HepG2 (cell line): ENCODE measurements around the gene NOC2L. TPM values are rescaled to one million over a fixed set of nuclear protein-coding genes. Genes with fewer than 3 reads are reported as not detected.

Experiments used
- ATAC-seq: fragments of 200-7000 bp; cut with Tn5 transposase; 3 replicates; pipeline ENCODE4 v1.9.1; 2020; ENCODE audit warnings: mild to moderate bottlenecking, moderate library complexity
- BruUV-seq: library from RNA; stranded (reverse); fragments of 400-500 nt; replicated peaks from 2 replicates; lab custom pipeline; 2021; lab: Mats Ljungman, UMichigan
- CTCF ChIA-PET: fragments of 300-600 bp; formaldehyde crosslinking; extraction: SDS; loops from one replicate; lab custom pipeline; 2021; ENCODE audit warnings: low total read pairs, inconsistent platforms, low intra/inter-chr PET ratio; lab: Yijun Ruan, JAX
- POLR2A ChIA-PET: fragments of 350-600 bp; sonication (Branson Sonifier 250); formaldehyde crosslinking; loops from one replicate; lab custom pipeline; 2020; ENCODE audit warnings: antibody characterized with exemption, inconsistent platforms; lab: Yijun Ruan, JAX
- DNase-seq: peaks from one replicate; pipeline ENCODE4 v3.0.0-alpha.2; 2015; ENCODE audit warnings: low spot score
- FAIRE-seq: peaks from 3 replicates; lab custom pipeline; 2011; peaks lifted over from hg19 to GRCh38; lab: Jason Lieb, UNC
- H2AFZ ChIP-seq: one replicate; pipeline ENCODE4 v1.6.1; 2011; ENCODE audit warnings: low read length, inconsistent platforms
- H3K27ac ChIP-seq: fragments of 300-600 bp; 3 replicates; pipeline ENCODE4 v1.8.0; 2011; ENCODE audit warnings: mixed run types, mild to moderate bottlenecking, mixed read lengths, low read length, inconsistent platforms; ENCODE audit not compliant: insufficient read depth; ENCODE audit errors: extremely low read length
- H3K27me3 ChIP-seq, 2 experiments: fragments of 200-600 bp in 1 of 2; 2 replicates in 1 of 2; 3 replicates in 1 of 2; pipeline versions ENCODE4 v1.6.0 to v1.8.0; 2011; ENCODE audit warnings: low read length in 2 of 2, mild to moderate bottlenecking in 2 of 2, moderate library complexity in 2 of 2, inconsistent platforms in 1 of 2; ENCODE audit not compliant: insufficient read depth in 2 of 2, control insufficient read depth in 1 of 2
- H3K36me3 ChIP-seq, 2 experiments: fragments of 200-600 bp in 1 of 2; replicated peaks in 1 of 2; 2 replicates in 1 of 2; 3 replicates in 1 of 2; pipeline versions ENCODE4 v1.5.1 to v1.8.0; 2011; ENCODE audit warnings: low read length in 2 of 2, inconsistent platforms in 1 of 2; ENCODE audit not compliant: insufficient read depth in 2 of 2, control insufficient read depth in 1 of 2
- H3K4me1 ChIP-seq: 2 replicates; pipeline ENCODE4 v1.5.1; 2012; ENCODE audit warnings: low read length, inconsistent platforms; ENCODE audit not compliant: insufficient read depth
- H3K4me2 ChIP-seq: 2 replicates; pipeline ENCODE4 v1.6.0; 2011; ENCODE audit warnings: low read depth, low read length, inconsistent platforms
- H3K4me3 ChIP-seq, 3 experiments: fragments of 200-600 bp in 1 of 3; sonication (generic), shearing (Covaris generic) in 1 of 3; replicated peaks in 1 of 3; 2 replicates each; pipeline ENCODE4 v1.5.1; 2011 to 2016; ENCODE audit warnings: low read length in 3 of 3, inconsistent platforms in 2 of 3, low read depth in 2 of 3, mild to moderate bottlenecking in 2 of 3, control low read depth in 1 of 3, mixed read lengths in 1 of 3; ENCODE audit not compliant: insufficient read depth in 1 of 3
- H3K79me2 ChIP-seq: one replicate; pipeline ENCODE4 v1.6.1; 2011; ENCODE audit warnings: low read length, inconsistent platforms; ENCODE audit not compliant: insufficient read depth
- H3K9ac ChIP-seq: 2 replicates; pipeline ENCODE4 v1.6.0; 2011; ENCODE audit warnings: mild to moderate bottlenecking, low read depth, low read length, inconsistent platforms; ENCODE audit not compliant: insufficient read depth
- H3K9me3 ChIP-seq: 2 replicates; pipeline ENCODE4 v1.5.1; 2012; ENCODE audit warnings: mild to moderate bottlenecking, low read length
- H4K20me1 ChIP-seq: 2 replicates; pipeline ENCODE4 v1.6.0; 2011; ENCODE audit warnings: inconsistent platforms, mild to moderate bottlenecking, low read length, moderate library complexity; ENCODE audit not compliant: insufficient read depth
- CENPBD1 ChIP-seq: sonication (generic); formaldehyde crosslinking; IDR thresholded peaks from 2 replicates; pipeline ENCODE4 v1.8.0; 2022; ENCODE audit warnings: missing genetic modification reagents, low read depth, mild to moderate bottlenecking, borderline replicate concordance
- FOXA1 ChIP-seq, 2 experiments: fragments of 450-650 bp in 1 of 2; sonication (generic) in 1 of 2; formaldehyde crosslinking in 1 of 2; IDR thresholded peaks; 2 replicates each; pipeline versions ENCODE4 v1.4.0 to v1.6.1; 2016 to 2020; ENCODE audit warnings: missing genetic modification reagents in 1 of 2
- FOXP1 ChIP-seq, 2 experiments: fragments of 450-650 bp in 1 of 2; IDR thresholded peaks; 2 replicates each; pipeline ENCODE4 v1.6.1; 2017 to 2018; ENCODE audit warnings: antibody characterized with exemption in 1 of 2
- GMEB1 ChIP-seq: sonication (generic); formaldehyde crosslinking; IDR thresholded peaks from 2 replicates; pipeline ENCODE4 v1.5.1; 2020; ENCODE audit warnings: missing genetic modification reagents, mild to moderate bottlenecking, borderline replicate concordance
- HOXA9 ChIP-seq: sonication (generic); formaldehyde crosslinking; IDR thresholded peaks from 2 replicates; pipeline ENCODE4 v1.8.1; 2022; ENCODE audit warnings: missing genetic modification reagents, mild to moderate bottlenecking, moderate library complexity, borderline replicate concordance
- MBD4 ChIP-seq: IDR thresholded peaks from 2 replicates; pipeline ENCODE4 v1.6.1; 2012; ENCODE audit warnings: low read length, inconsistent platforms, borderline replicate concordance
- NBN ChIP-seq: fragments of 450-650 bp; conservative IDR thresholded peaks from 2 replicates; pipeline ENCODE4 v1.6.1; 2017
- NR2F6 ChIP-seq, 2 experiments: IDR thresholded peaks; 2 replicates each; pipeline ENCODE4 v1.6.1; 2016; ENCODE audit warnings: antibody characterized with exemption in 1 of 2, mild to moderate bottlenecking in 1 of 2
- NR3C1 ChIP-seq: sonication (generic); formaldehyde crosslinking; IDR thresholded peaks from 2 replicates; pipeline ENCODE4 v1.4.0; 2020; ENCODE audit warnings: missing genetic modification reagents
- PHF8 ChIP-seq: sonication (generic); formaldehyde crosslinking; IDR thresholded peaks from 2 replicates; pipeline ENCODE4 v1.5.0; 2020; ENCODE audit warnings: missing genetic modification reagents
- ZKSCAN1 ChIP-seq: fragments of 150-350 bp; IDR thresholded peaks from 2 replicates; pipeline ENCODE4 v1.6.1; 2014; ENCODE audit warnings: low read length
- ZNF317 ChIP-seq: sonication (generic); formaldehyde crosslinking; IDR thresholded peaks from 2 replicates; pipeline ENCODE4 v1.5.0; 2020; ENCODE audit warnings: mild to moderate bottlenecking, missing genetic modification reagents
- ZNF513 ChIP-seq: sonication (generic); formaldehyde crosslinking; conservative IDR thresholded peaks from 2 replicates; pipeline ENCODE4 v1.5.0; 2020; ENCODE audit warnings: missing genetic modification reagents
- ZNF563 ChIP-seq: sonication (generic); formaldehyde crosslinking; IDR thresholded peaks from 2 replicates; pipeline ENCODE4 v1.8.0; 2022; ENCODE audit warnings: mild to moderate bottlenecking, moderate library complexity, missing genetic modification reagents
- ZSCAN25 ChIP-seq: sonication (generic); formaldehyde crosslinking; IDR thresholded peaks from 2 replicates; pipeline ENCODE4 v1.8.0; 2022; ENCODE audit warnings: mild to moderate bottlenecking, missing genetic modification reagents
- WGBS: methylation state at CpG from one replicate; pipeline ENCODE4 v1.1.6; 2017; ENCODE audit warnings: low lambda C conversion rate; 5-methylcytosine and 5-hydroxymethylcytosine counted together
- in situ Hi-C: cut with HindIII; loops from 2 replicates; pipeline ENCODE4 v1.10.0; 2017; ENCODE audit warnings: low pct_unique_long_range_greater_than_20kb; ENCODE audit not compliant: extremely low pct_ligation_motif_present
- intact Hi-C: fragments of 100-400 bp; cut with micrococcal nuclease; formaldehyde crosslinking; loops from one replicate; pipeline ENCODE4 v1.10.0; 2022; ENCODE audit not compliant: unreplicated experiment
- polyA plus RNA-seq, 8 experiments: library from polyadenylated mRNA; depleted of rRNA in 3 of 8; stranded (reverse) in 7 of 8; unstranded in 1 of 8; fragments of >200 nt; fragmentation: Illumina TruSeq in 4 of 8; extraction: Trizol in 4 of 8; gene quantifications; 2 replicates each; pipeline versions ENCODE4 v1.2.1 to v1.2.3, GENCODE V29; 2011 to 2016; ENCODE audit warnings: low read depth in 4 of 8, missing spikeins in 1 of 8, mixed read lengths in 1 of 8; ENCODE audit not compliant: insufficient read depth in 1 of 8
- total RNA-seq, 5 experiments: library from RNA; depleted of rRNA; stranded (reverse); fragments of >200 nt; fragmentation: Illumina TruSeq; extraction: Trizol; gene quantifications; 2 replicates each; pipeline ENCODE4 v1.2.3, GENCODE V29; 2016; ENCODE audit warnings: low read depth in 1 of 5
- TF ChIP-seq, protein P1 (sequence below): sonication (generic); formaldehyde crosslinking; IDR thresholded peaks from 2 replicates; pipeline ENCODE4 v1.4.0; 2020; ENCODE audit warnings: missing genetic modification reagents

Gene NOC2L
- total and polyA plus RNA-seq, 2 of the 13 experiments (the other 11 are each of a cell fraction or from before 2014, with no cell fraction given): 32.0 to 103 TPM

- no peak for TF ChIP-seq MBD4
- TF ChIP-seq FOXP1 (IDR thresholded peaks at IDR 0.05): no peak
- no peak for TF ChIP-seq FOXP1 (CRISPR knock-in tag; IDR thresholded peaks at IDR 0.05)
- no peak for TF ChIP-seq FOXA1 (IDR thresholded peaks at IDR 0.05)
- TF ChIP-seq FOXA1 (CRISPR knock-in tag; IDR thresholded peaks at IDR 0.05): no peak
- TF ChIP-seq ZSCAN25 (CRISPR knock-in tag): no peak
- TF ChIP-seq GMEB1 (CRISPR knock-in tag): no peak
- TF ChIP-seq, protein P1, sequence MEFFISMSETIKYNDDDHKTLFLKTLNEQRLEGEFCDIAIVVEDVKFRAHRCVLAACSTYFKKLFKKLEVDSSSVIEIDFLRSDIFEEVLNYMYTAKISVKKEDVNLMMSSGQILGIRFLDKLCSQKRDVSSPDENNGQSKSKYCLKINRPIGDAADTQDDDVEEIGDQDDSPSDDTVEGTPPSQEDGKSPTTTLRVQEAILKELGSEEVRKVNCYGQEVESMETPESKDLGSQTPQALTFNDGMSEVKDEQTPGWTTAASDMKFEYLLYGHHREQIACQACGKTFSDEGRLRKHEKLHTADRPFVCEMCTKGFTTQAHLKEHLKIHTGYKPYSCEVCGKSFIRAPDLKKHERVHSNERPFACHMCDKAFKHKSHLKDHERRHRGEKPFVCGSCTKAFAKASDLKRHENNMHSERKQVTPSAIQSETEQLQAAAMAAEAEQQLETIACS (CRISPR knock-in tag): no peak
- TF ChIP-seq NR3C1: no peak
- TF ChIP-seq NR2F6 (IDR thresholded peaks at IDR 0.05): no peak
- no peak for TF ChIP-seq NR2F6 (CRISPR knock-in tag; IDR thresholded peaks at IDR 0.05)
- TF ChIP-seq ZNF563 (CRISPR knock-in tag): no peak
- TF ChIP-seq, all 625 proteins: peak for 0
Measured at GRCh38 chr1:902802-903201, 56.3 kb downstream of the NOC2L start (continued).

GRCh38 chr1:901108-901859 is 57.8 kb downstream of the NOC2L start:
- no TSS peak for BruUV-seq
- in situ Hi-C loops (no loop called here), intact Hi-C loops (no loop called here)
- Histone ChIP-seq H3K4me2 (no peak overlapping the region), H3K4me3 (no peak overlapping the region), H3K79me2 (no peaks in the 10 kb centered on the region), H3K27me3 (peaks cover 21 to 79% of the 10 kb centered on the region in 2 experiments; a peak in 4 of 5 replicates), H3K4me1 (peaks cover 13% of the 10 kb centered on the region), H3K36me3 (no peaks in the 10 kb centered on the region), H2AFZ (no peak overlapping the region), H3K9me3 (no peaks in the 10 kb centered on the region), H4K20me1 (no peaks in the 10 kb centered on the region), H3K27ac (no peak overlapping the region), H3K9ac (no peak overlapping the region)
- DNase-seq (no peak), FAIRE-seq (no peak), ATAC-seq (no peak)
- ChIA-PET POLR2A (no interaction called here), CTCF (no interaction called here)
- WGBS: 23% methylated on average over 10 of the region's 18 CpGs
- TF ChIP-seq NBN (no peak), ZNF513 (no peak), CENPBD1 (CRISPR knock-in tag) (no peak), ZKSCAN1 (no peak), HOXA9 (CRISPR knock-in tag) (no peak), PHF8 (CRISPR knock-in tag) (no peak), ZNF317 (CRISPR knock-in tag) (no peak)
